Natural killer cell (primary cell): Measurements from ENCODE around the gene ST3GAL5. TPM values are rescaled to one million over a fixed set of nuclear protein-coding genes. Genes with fewer than 3 reads are reported as not detected.
"Not testable (repeated sequence)": the region's sequence is repeated elsewhere in the genome, so short reads cannot be mapped to it uniquely, and the experiment has no call there.

ENCODE experiments used
- ATAC-seq, 3 donors: fragments of 150-1000 bp in 2 of 3; fragments of 200-7000 bp in 1 of 3; cut with Tn5 transposase; 1 replicate in 1 of 3; 2 replicates in 2 of 3; pipeline ENCODE4 v1.10.0; 2021; ENCODE audit warnings: mild to moderate bottlenecking in 2 of 3, moderate library complexity in 2 of 3
- DNase-seq, 2 donors: peaks; one replicate each; pipeline versions ENCODE4 v3.0.0 to v3.0.0-alpha.2; 2013 to 2021; ENCODE audit warnings: mixed read lengths in 1 of 2
- H3K27ac ChIP-seq: one replicate; pipeline ENCODE4 v1.5.1; 2013; ENCODE audit warnings: mild to moderate bottlenecking, low read length
- H3K27me3 ChIP-seq: one replicate; pipeline ENCODE4 v1.6.1; 2013; ENCODE audit warnings: low read length; ENCODE audit not compliant: control insufficient read depth, insufficient read depth
- H3K36me3 ChIP-seq: one replicate; pipeline ENCODE4 v1.6.1; 2013; ENCODE audit warnings: low read length; ENCODE audit not compliant: control insufficient read depth, insufficient read depth
- H3K4me1 ChIP-seq: one replicate; pipeline ENCODE4 v1.6.1; 2013; ENCODE audit warnings: low read length; ENCODE audit not compliant: control insufficient read depth, insufficient read depth
- H3K4me3 ChIP-seq: one replicate; pipeline ENCODE4 v1.5.1; 2013; ENCODE audit warnings: low read length
- H3K9me3 ChIP-seq: one replicate; pipeline ENCODE4 v1.6.1; 2013; ENCODE audit warnings: low read length; ENCODE audit not compliant: control insufficient read depth, insufficient read depth
- H3K27ac Mint-ChIP-seq, 2 donors: one replicate each; pipeline ENCODE4 v1.8.0; 2022; ENCODE audit warnings: mild to moderate bottlenecking in 2 of 2, mixed read lengths in 2 of 2, moderate library complexity in 1 of 2
- H3K27me3 Mint-ChIP-seq, 2 donors: one replicate each; pipeline ENCODE4 v1.8.0; 2022; ENCODE audit warnings: low read depth in 2 of 2, mixed read lengths in 2 of 2
- H3K36me3 Mint-ChIP-seq: one replicate; pipeline ENCODE4 v1.8.0; 2022; ENCODE audit warnings: mixed read lengths
- H3K4me1 Mint-ChIP-seq, 2 donors: one replicate each; pipeline ENCODE4 v1.8.0; 2022; ENCODE audit warnings: mixed read lengths in 2 of 2
- H3K4me3 Mint-ChIP-seq: one replicate; pipeline ENCODE4 v1.8.0; 2022; ENCODE audit warnings: mild to moderate bottlenecking, moderate library complexity, mixed read lengths
- H3K9me3 Mint-ChIP-seq, 2 donors: one replicate each; pipeline ENCODE4 v1.8.0; 2022; ENCODE audit warnings: mixed read lengths in 2 of 2
- CTCF ChIP-seq: fragments of 200-600 bp; IDR thresholded peaks from one replicate; pipeline ENCODE4 v1.8.0; 2022; ENCODE audit warnings: antibody characterized with exemption
- WGBS: methylation state at CpG from one replicate; pipeline ENCODE4 v1.1.7; 2013; ENCODE audit warnings: missing lambda C conversion rate; ENCODE audit not compliant: insufficient coverage; 5-methylcytosine and 5-hydroxymethylcytosine counted together
- intact Hi-C: fragments of 100-400 bp; cut with micrococcal nuclease; formaldehyde crosslinking; loops from one replicate; pipeline ENCODE4 v1.14.2; 2022
- total RNA-seq, 4 donors: library from RNA; stranded (reverse); fragments of 120-200 nt in 1 of 4; gene quantifications; one replicate each; pipeline versions ENCODE4 v1.2.3 to v1.2.4, GENCODE V29; 2013 to 2022

Gene ST3GAL5
- total RNA-seq, 3 donors from 2014 or later (not counting 1 experiment from before 2014, with no cell fraction given): 54.6 to 72.4 (median 66.1) TPM

- H3K27me3 ChIP-seq: no peaks in the 10 kb centered on the region
- no peak overlapping the region for H3K27ac ChIP-seq
- H3K4me1 ChIP-seq: peaks cover 4% of the 10 kb centered on the region
- DNase-seq: no peak
- peaks cover 25% of the 10 kb centered on the region for H3K36me3 ChIP-seq
- 93% methylated on average over 4 of the region's 4 CpGs for WGBS
- Mint-ChIP-seq H3K36me3 (peaks cover 10% of the 10 kb centered on the region), H3K4me1 (peaks cover 10 to 12% of the 10 kb centered on the region in 2 donors), H3K27me3 (no peaks in the 10 kb centered on the region), H3K27ac (peak overlapping the region; percentile 57 to 76), H3K9me3 (no peaks in the 10 kb centered on the region), H3K4me3 (no peak overlapping the region)
- no peaks in the 10 kb centered on the region for H3K9me3 ChIP-seq
- H3K4me3 ChIP-seq: no peak overlapping the region
- intact Hi-C loops: no loop called here
- ATAC-seq: no peak
- no peak for TF ChIP-seq CTCF
Observed at GRCh38 chr2:85838181-85838580, 50.6 kb downstream of the ST3GAL5 start.

- H3K4me3 ChIP-seq: no peak overlapping the region
- peaks cover 1% of the 10 kb centered on the region for H3K36me3 ChIP-seq
- TF ChIP-seq CTCF: no peak
- H3K4me1 ChIP-seq: peaks cover 2% of the 10 kb centered on the region
- Mint-ChIP-seq H3K4me1 (peaks cover 11% of the 10 kb centered on the region in 2 donors), H3K4me3 (no peak overlapping the region), H3K27me3 (no peaks in the 10 kb centered on the region), H3K9me3 (no peaks in the 10 kb centered on the region), H3K36me3 (no peaks in the 10 kb centered on the region), H3K27ac (peak overlapping the region in 1 of 2 donors; percentile 39)
- ATAC-seq (no peak), DNase-seq (no peak)
- H3K9me3 ChIP-seq: no peaks in the 10 kb centered on the region
- H3K27me3 ChIP-seq: no peaks in the 10 kb centered on the region
- intact Hi-C loops: no loop called here
- H3K27ac ChIP-seq: no peak overlapping the region
Observed at GRCh38 chr2:85834466-85834865, 54.3 kb downstream of the ST3GAL5 start.

- no peak for DNase-seq
- Mint-ChIP-seq H3K4me1 (peaks cover 19 to 21% of the 10 kb centered on the region in 2 donors), H3K36me3 (no peaks in the 10 kb centered on the region), H3K4me3 (no peak overlapping the region), H3K9me3 (no peaks in the 10 kb centered on the region), H3K27ac (no peak overlapping the region), H3K27me3 (no peaks in the 10 kb centered on the region)
- no peak for TF ChIP-seq CTCF
- intact Hi-C loops: no loop called here
- Histone ChIP-seq H3K4me1 (peaks cover 12% of the 10 kb centered on the region), H3K27me3 (no peaks in the 10 kb centered on the region), H3K36me3 (no peaks in the 10 kb centered on the region), H3K9me3 (no peaks in the 10 kb centered on the region), H3K27ac (no peak overlapping the region), H3K4me3 (no peak overlapping the region)
- ATAC-seq: no peak
- whole genome bisulfite sequencing: 88% methylated on average over 2 of the region's 2 CpGs
Observed at GRCh38 chr2:85831735-85832134, 57.1 kb downstream of the ST3GAL5 start.

GRCh38 chr2:85830645-85831044 lies 58.1 kb downstream of the ST3GAL5 start:
- peaks cover 12% of the 10 kb centered on the region for H3K4me1 ChIP-seq
- H3K4me3 Mint-ChIP-seq: no peak overlapping the region
- H3K9me3 Mint-ChIP-seq: no peaks in the 10 kb centered on the region
- no peak overlapping the region for H3K4me3 ChIP-seq
- H3K27ac Mint-ChIP-seq: peak overlapping the region in 1 of 2 donors; percentile 44
- peak; percentile 17 for TF ChIP-seq CTCF
- intact Hi-C loops: no loop called here
- no peaks in the 10 kb centered on the region for H3K36me3 Mint-ChIP-seq
- H3K36me3 ChIP-seq: no peaks in the 10 kb centered on the region
- H3K4me1 Mint-ChIP-seq: peaks cover 19 to 21% of the 10 kb centered on the region in 2 donors
- ATAC-seq: peak; percentile 28 to 44 (median 33)
- H3K27me3 ChIP-seq: no peaks in the 10 kb centered on the region
- peak in 1 of 2 donors; percentile 63 for DNase-seq
- no CpG with 5 or more reads among the region's 1 CpG for WGBS
- H3K9me3 ChIP-seq: no peaks in the 10 kb centered on the region
- H3K27ac ChIP-seq: no peak overlapping the region
- no peaks in the 10 kb centered on the region for H3K27me3 Mint-ChIP-seq

GRCh38 chr2:85829394-85829793 lies 59.4 kb downstream of the ST3GAL5 start:
- H3K9me3 ChIP-seq, H3K27ac ChIP-seq, H3K9me3 Mint-ChIP-seq, H3K36me3 ChIP-seq, H3K36me3 Mint-ChIP-seq, intact Hi-C loops, DNase-seq, H3K27me3 ChIP-seq, ATAC-seq, H3K4me3 Mint-ChIP-seq, H3K4me3 ChIP-seq, H3K27me3 Mint-ChIP-seq: not testable (repeated sequence)
- peaks cover 12% of the 10 kb centered on the region for H3K4me1 ChIP-seq
- H3K4me1 Mint-ChIP-seq: peaks cover 19 to 21% of the 10 kb centered on the region in 2 donors
- peak overlapping the region in 1 of 2 donors; percentile 18 for H3K27ac Mint-ChIP-seq
- 100% methylated on average over 1 of the region's 4 CpGs for WGBS
